ENCODE measurements around the gene FKBP5. TPM values are rescaled to one million over a fixed set of nuclear protein-coding genes. Genes with fewer than 3 reads are reported as not detected.
A peak's percentile ranks its signal among the peaks of the same experiment; 100 is the strongest.
"Not testable (repeated sequence)": the region's sequence is repeated elsewhere in the genome, so short reads cannot be mapped to it uniquely, and the experiment has no call there.

The FKBP5 gene
- total RNA-seq: 1.3 and 3.2 TPM in 2 replicates

DNA sequence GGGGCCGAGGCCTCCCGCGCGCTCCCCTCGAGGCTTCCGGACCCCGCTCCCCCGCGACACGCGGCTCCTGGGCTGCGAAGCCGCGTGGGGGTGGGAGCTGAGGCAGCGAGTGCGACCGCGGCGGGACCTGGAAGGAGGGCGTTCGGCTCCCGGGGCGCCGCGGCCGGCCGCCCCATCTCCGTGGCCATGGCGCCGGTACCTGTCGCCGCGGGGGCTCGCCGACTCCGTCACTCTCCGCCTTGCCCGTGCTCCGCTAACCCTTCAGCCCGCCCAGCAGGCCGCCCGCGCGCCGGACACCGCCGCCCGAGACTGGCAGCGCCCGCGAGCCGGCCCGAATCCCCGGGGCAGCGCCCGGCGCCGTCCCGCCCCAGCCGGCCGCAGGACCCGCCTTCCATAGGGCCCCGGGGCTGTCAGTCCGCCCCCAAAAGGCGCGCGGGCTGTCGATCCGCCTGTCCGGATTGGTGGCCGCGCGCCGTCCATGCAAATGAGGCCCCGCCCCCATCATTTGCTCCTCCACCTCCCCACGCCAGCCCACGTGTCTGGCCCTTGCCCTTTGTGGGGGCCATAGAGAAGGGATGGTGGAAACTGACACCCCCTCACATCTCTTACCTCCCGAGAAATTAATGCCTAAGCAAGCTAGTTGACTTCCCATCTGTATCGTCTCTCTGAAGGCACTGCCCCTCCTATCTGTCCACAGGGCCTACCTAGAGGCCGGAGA is at the start of gene FKBP5:
FKBP5 (minus strand) TSS at position 311 of the 718 bp plus-strand sequence. CDS start 46,091 bp downstream, outside the sequence.
- DNase-seq (ENCODE audit: low read depth): peak; percentile 92
- TF ChIP-seq, protein P1, sequence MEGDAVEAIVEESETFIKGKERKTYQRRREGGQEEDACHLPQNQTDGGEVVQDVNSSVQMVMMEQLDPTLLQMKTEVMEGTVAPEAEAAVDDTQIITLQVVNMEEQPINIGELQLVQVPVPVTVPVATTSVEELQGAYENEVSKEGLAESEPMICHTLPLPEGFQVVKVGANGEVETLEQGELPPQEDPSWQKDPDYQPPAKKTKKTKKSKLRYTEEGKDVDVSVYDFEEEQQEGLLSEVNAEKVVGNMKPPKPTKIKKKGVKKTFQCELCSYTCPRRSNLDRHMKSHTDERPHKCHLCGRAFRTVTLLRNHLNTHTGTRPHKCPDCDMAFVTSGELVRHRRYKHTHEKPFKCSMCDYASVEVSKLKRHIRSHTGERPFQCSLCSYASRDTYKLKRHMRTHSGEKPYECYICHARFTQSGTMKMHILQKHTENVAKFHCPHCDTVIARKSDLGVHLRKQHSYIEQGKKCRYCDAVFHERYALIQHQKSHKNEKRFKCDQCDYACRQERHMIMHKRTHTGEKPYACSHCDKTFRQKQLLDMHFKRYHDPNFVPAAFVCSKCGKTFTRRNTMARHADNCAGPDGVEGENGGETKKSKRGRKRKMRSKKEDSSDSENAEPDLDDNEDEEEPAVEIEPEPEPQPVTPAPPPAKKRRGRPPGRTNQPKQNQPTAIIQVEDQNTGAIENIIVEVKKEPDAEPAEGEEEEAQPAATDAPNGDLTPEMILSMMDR (IDR thresholded peaks at IDR 0.05; ENCODE audit: insufficient read depth, low read depth, low read length): no peak
- peak within 1 kb of the TSS; percentile 97 for H3K4me3 ChIP-seq (ENCODE audit: low read depth, low read length)

- TF ChIP-seq, protein P1 (IDR thresholded peaks at IDR 0.05; ENCODE audit: insufficient read depth, low read depth, low read length): peak; percentile 83
- H3K4me3 ChIP-seq (ENCODE audit: low read depth, low read length): no peak overlapping the region
- DNase-seq (ENCODE audit: low read depth): peak; percentile 89
Measured at GRCh38 chr6:35737413-35738211, 48.9 kb upstream of the FKBP5 start.

DNA sequence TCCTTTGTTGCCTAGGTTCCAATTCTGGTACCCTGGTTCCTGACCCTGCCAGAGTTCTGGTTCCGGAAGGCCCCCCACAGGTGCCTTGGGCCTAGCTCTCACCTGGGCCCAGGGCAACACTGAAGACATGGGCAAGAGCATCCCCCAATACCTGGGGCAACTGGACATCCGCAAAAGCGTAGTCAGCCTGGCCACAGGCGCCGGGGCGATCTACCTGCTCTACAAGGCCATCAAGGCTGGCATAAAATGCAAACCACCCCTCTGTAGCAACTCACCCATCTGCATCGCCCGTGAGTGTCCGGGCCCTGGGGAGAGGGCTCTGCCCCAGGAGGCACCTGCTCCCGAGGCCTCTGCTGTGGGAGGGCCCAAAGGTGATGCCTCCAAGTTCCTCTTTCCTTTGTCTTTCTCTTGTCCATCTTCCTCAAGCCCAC is 48.3 kb upstream of the FKBP5 start, which contains the start of gene ARMC12:
ARMC12 (plus strand) TSS at position 51 of the 431 bp plus-strand sequence; CDS start at position 128, 77 bp downstream.
- no peak within 1 kb of the TSS for H3K4me3 ChIP-seq (ENCODE audit: low read depth, low read length)
- no peak for DNase-seq (ENCODE audit: low read depth)
- TF ChIP-seq, protein P1 (IDR thresholded peaks at IDR 0.05; ENCODE audit: insufficient read depth, low read depth, low read length): no peak

DNA sequence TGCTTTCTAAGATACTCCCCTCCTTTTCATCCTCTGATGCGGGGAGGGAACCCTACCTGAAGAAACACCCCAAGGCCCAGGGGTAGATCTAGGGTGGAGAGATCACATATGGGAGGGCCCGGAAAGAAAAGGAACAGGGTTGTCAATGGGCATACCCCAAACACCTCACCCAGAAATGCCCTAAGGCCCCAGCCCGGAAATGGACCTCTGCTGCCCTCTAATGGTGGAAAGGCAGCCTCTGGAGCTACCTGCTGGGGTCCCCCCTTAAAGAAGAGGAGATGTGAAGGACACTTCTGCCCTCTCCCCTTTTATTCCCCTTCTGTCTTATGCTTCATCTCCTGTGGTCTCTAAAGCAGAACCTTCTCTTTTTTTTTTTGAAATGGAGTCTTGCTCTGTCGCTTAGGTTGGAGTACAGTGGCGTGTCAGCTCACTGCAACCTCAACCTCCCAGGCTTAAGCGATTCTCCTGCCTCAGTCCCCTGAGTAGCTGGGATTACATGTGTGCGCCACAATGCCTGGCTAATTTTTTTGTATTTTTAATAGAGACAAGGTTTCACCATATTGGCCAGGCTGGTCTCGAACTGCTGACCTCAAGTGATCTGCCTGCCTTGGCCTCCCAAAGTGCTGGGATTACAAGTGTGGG is 47.7 kb upstream of the FKBP5 start:
- TF ChIP-seq, protein P1 (IDR thresholded peaks at IDR 0.05; ENCODE audit: insufficient read depth, low read depth, low read length): peak; percentile 95
- no peak overlapping the region for H3K4me3 ChIP-seq (ENCODE audit: low read depth, low read length)
- DNase-seq (ENCODE audit: low read depth): peak; percentile 73

DNA sequence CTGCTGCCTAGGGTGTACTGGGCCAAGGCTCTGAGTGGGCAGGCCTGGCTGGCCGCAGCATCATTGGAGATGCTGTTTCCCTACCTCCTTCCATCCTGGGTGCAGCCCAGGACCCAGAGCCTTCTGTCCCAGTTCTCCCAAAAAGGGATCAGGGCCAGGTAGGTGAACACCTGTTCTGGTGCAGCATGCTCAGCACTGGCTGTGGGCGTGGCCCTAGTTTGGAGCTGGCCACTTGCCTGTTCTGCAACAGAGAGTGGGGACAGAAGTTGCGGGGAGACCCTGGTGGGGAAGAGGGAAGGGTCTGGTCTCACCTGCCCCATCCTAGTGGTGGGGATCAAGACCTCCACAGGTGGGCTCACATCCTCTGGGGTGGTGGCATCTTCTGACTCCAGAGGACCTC is 46.7 kb upstream of the FKBP5 start:
- DNase-seq (ENCODE audit: low read depth): no peak
- TF ChIP-seq, protein P1 (IDR thresholded peaks at IDR 0.05; ENCODE audit: insufficient read depth, low read depth, low read length): no peak
- H3K4me3 ChIP-seq (ENCODE audit: low read depth, low read length): no peak overlapping the region

GRCh38 chr6:35734319-35734718 is 45.6 kb upstream of the FKBP5 start:
- not testable (repeated sequence) for H3K4me3 ChIP-seq (ENCODE audit: low read depth, low read length); DNase-seq (ENCODE audit: low read depth)

GRCh38 chr6:35733633-35734032 is 44.9 kb upstream of the FKBP5 start:
- DNase-seq (ENCODE audit: low read depth): no peak
- H3K4me3 ChIP-seq (ENCODE audit: low read depth, low read length): no peak overlapping the region
- TF ChIP-seq, protein P1 (IDR thresholded peaks at IDR 0.05; ENCODE audit: insufficient read depth, low read depth, low read length): no peak
